ENCODE results near the gene PEX14. TPM values are rescaled to one million over a fixed set of nuclear protein-coding genes. Genes with fewer than 3 reads are reported as not detected.

Gene PEX14
- total and polyA plus RNA-seq, 2 experiments from 2014 or later: 17.6 to 19.6 TPM

DNA sequence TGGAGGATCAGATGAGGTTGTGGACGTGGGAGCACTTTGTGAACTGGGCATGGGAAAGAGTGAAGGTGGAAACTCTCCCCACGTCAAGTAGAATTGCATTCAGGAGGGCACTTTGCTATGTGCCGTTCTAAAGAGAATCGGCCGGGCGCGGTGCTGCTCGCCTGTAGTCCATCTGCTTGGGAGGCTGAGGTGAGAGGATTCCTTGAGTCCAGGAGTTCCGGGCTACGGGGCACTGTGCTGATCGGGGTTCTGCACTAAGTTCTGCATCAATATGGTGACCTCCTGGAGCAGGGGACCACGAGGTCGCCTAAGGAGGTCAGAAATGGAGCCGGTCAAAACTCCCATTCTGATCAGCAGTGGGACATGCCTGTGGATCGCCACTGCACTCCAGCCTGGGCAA, 141.9 kb downstream of the PEX14 start:
- Histone ChIP-seq H3K27me3 (ENCODE audit: insufficient read depth) (no peaks in the 10 kb centered on the region), H4K20me1 (replicated peaks; ENCODE audit: insufficient read depth) (no peaks in the 10 kb centered on the region), H3K4me2 (no peak overlapping the region), H3K4me3 (no peak overlapping the region), H3K36me3 (ENCODE audit: insufficient read depth) (no peaks in the 10 kb centered on the region), H3K9me2 (ENCODE audit: insufficient read depth) (no peaks in the 10 kb centered on the region), H3K4me1 (ENCODE audit: insufficient read depth) (no peaks in the 10 kb centered on the region; the same call in 1 of the 2 replicates), H3F3A (replicated peaks; ENCODE audit: low read depth) (no peaks in the 10 kb centered on the region), H2AFZ (no peak overlapping the region), H3K27ac (ENCODE audit: low read depth) (no peak overlapping the region), H3K79me2 (replicated peaks; ENCODE audit: insufficient read depth) (no peaks in the 10 kb centered on the region)
- no peaks in the 10 kb centered on the region; the same call in 2 of the 3 replicates for H3K9me3 Mint-ChIP-seq
- no peaks in the 10 kb centered on the region for H3K36me3 Mint-ChIP-seq (ENCODE audit: low read depth)
- no peak overlapping the region for H3K27ac Mint-ChIP-seq
- ATAC-seq (no peak), DNase-seq (ENCODE audit: low spot score) (no peak)
- H3K27me3 Mint-ChIP-seq (ENCODE audit: insufficient read depth, low read depth, poor library complexity): peaks cover 10% of the 10 kb centered on the region
- no peak overlapping the region for H3K4me3 Mint-ChIP-seq
- peaks cover 26% of the 10 kb centered on the region for H3K4me1 Mint-ChIP-seq
- TF ChIP-seq, protein P1, sequence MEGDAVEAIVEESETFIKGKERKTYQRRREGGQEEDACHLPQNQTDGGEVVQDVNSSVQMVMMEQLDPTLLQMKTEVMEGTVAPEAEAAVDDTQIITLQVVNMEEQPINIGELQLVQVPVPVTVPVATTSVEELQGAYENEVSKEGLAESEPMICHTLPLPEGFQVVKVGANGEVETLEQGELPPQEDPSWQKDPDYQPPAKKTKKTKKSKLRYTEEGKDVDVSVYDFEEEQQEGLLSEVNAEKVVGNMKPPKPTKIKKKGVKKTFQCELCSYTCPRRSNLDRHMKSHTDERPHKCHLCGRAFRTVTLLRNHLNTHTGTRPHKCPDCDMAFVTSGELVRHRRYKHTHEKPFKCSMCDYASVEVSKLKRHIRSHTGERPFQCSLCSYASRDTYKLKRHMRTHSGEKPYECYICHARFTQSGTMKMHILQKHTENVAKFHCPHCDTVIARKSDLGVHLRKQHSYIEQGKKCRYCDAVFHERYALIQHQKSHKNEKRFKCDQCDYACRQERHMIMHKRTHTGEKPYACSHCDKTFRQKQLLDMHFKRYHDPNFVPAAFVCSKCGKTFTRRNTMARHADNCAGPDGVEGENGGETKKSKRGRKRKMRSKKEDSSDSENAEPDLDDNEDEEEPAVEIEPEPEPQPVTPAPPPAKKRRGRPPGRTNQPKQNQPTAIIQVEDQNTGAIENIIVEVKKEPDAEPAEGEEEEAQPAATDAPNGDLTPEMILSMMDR (conservative IDR thresholded peaks at IDR 0.05; ENCODE audit: low read depth in 2 of 2): no peak
- TF ChIP-seq ZNF114 (CRISPR knock-in tag; IDR thresholded peaks at IDR 0.05) (no peak), POLR2AphosphoS5 (IDR thresholded peaks at IDR 0.05; ENCODE audit: low read depth) (no peak), NANOG (IDR thresholded peaks at IDR 0.05; ENCODE audit: borderline replicate concordance) (no peak), STAT1 (IDR thresholded peaks at IDR 0.05; ENCODE audit: unreplicated experiment) (no peak), EZH2 (IDR thresholded peaks at IDR 0.05; ENCODE audit: low read depth, unreplicated experiment) (no peak), CREB1 (CRISPR knock-in tag; IDR thresholded peaks at IDR 0.05; ENCODE audit: low read depth) (no peak), ZNF331 (CRISPR knock-in tag; IDR thresholded peaks at IDR 0.05; ENCODE audit: low read depth) (no peak), JUNB (IDR thresholded peaks at IDR 0.05; ENCODE audit: unreplicated experiment) (no peak), EZH2phosphoT487 (IDR thresholded peaks at IDR 0.05; ENCODE audit: unreplicated experiment) (no peak)
- TF ChIP-seq, protein P2, sequence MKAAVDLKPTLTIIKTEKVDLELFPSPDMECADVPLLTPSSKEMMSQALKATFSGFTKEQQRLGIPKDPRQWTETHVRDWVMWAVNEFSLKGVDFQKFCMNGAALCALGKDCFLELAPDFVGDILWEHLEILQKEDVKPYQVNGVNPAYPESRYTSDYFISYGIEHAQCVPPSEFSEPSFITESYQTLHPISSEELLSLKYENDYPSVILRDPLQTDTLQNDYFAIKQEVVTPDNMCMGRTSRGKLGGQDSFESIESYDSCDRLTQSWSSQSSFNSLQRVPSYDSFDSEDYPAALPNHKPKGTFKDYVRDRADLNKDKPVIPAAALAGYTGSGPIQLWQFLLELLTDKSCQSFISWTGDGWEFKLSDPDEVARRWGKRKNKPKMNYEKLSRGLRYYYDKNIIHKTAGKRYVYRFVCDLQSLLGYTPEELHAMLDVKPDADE (IDR thresholded peaks at IDR 0.05): no peak
- TF ChIP-seq, protein P3, sequence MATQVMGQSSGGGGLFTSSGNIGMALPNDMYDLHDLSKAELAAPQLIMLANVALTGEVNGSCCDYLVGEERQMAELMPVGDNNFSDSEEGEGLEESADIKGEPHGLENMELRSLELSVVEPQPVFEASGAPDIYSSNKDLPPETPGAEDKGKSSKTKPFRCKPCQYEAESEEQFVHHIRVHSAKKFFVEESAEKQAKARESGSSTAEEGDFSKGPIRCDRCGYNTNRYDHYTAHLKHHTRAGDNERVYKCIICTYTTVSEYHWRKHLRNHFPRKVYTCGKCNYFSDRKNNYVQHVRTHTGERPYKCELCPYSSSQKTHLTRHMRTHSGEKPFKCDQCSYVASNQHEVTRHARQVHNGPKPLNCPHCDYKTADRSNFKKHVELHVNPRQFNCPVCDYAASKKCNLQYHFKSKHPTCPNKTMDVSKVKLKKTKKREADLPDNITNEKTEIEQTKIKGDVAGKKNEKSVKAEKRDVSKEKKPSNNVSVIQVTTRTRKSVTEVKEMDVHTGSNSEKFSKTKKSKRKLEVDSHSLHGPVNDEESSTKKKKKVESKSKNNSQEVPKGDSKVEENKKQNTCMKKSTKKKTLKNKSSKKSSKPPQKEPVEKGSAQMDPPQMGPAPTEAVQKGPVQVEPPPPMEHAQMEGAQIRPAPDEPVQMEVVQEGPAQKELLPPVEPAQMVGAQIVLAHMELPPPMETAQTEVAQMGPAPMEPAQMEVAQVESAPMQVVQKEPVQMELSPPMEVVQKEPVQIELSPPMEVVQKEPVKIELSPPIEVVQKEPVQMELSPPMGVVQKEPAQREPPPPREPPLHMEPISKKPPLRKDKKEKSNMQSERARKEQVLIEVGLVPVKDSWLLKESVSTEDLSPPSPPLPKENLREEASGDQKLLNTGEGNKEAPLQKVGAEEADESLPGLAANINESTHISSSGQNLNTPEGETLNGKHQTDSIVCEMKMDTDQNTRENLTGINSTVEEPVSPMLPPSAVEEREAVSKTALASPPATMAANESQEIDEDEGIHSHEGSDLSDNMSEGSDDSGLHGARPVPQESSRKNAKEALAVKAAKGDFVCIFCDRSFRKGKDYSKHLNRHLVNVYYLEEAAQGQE (IDR thresholded peaks at IDR 0.05; ENCODE audit: unreplicated experiment): no peak
- TF ChIP-seq, protein P4, sequence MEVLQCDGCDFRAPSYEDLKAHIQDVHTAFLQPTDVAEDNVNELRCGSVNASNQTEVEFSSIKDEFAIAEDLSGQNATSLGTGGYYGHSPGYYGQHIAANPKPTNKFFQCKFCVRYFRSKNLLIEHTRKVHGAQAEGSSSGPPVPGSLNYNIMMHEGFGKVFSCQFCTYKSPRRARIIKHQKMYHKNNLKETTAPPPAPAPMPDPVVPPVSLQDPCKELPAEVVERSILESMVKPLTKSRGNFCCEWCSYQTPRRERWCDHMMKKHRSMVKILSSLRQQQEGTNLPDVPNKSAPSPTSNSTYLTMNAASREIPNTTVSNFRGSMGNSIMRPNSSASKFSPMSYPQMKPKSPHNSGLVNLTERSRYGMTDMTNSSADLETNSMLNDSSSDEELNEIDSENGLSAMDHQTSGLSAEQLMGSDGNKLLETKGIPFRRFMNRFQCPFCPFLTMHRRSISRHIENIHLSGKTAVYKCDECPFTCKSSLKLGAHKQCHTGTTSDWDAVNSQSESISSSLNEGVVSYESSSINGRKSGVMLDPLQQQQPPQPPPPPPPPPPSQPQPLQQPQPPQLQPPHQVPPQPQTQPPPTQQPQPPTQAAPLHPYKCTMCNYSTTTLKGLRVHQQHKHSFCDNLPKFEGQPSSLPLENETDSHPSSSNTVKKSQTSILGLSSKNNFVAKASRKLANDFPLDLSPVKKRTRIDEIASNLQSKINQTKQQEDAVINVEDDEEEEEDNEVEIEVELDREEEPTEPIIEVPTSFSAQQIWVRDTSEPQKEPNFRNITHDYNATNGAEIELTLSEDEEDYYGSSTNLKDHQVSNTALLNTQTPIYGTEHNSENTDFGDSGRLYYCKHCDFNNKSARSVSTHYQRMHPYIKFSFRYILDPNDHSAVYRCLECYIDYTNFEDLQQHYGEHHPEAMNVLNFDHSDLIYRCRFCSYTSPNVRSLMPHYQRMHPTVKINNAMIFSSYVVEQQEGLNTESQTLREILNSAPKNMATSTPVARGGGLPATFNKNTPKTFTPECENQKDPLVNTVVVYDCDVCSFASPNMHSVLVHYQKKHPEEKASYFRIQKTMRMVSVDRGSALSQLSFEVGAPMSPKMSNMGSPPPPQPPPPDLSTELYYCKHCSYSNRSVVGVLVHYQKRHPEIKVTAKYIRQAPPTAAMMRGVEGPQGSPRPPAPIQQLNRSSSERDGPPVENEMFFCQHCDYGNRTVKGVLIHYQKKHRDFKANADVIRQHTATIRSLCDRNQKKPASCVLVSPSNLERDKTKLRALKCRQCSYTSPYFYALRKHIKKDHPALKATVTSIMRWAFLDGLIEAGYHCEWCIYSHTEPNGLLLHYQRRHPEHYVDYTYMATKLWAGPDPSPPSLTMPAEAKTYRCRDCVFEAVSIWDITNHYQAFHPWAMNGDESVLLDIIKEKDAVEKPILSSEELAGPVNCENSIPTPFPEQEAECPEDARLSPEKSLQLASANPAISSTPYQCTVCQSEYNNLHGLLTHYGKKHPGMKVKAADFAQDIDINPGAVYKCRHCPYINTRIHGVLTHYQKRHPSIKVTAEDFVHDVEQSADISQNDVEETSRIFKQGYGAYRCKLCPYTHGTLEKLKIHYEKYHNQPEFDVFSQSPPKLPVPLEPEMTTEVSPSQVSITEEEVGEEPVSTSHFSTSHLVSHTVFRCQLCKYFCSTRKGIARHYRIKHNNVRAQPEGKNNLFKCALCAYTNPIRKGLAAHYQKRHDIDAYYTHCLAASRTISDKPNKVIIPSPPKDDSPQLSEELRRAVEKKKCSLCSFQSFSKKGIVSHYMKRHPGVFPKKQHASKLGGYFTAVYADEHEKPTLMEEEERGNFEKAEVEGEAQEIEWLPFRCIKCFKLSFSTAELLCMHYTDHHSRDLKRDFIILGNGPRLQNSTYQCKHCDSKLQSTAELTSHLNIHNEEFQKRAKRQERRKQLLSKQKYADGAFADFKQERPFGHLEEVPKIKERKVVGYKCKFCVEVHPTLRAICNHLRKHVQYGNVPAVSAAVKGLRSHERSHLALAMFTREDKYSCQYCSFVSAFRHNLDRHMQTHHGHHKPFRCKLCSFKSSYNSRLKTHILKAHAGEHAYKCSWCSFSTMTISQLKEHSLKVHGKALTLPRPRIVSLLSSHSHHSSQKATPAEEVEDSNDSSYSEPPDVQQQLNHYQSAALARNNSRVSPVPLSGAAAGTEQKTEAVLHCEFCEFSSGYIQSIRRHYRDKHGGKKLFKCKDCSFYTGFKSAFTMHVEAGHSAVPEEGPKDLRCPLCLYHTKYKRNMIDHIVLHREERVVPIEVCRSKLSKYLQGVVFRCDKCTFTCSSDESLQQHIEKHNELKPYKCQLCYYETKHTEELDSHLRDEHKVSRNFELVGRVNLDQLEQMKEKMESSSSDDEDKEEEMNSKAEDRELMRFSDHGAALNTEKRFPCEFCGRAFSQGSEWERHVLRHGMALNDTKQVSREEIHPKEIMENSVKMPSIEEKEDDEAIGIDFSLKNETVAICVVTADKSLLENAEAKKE (CRISPR knock-in tag; IDR thresholded peaks at IDR 0.05): no peak

Measured in GM23338 (cell line).